Measurements from ENCODE around the gene IFNL1. TPM values are rescaled to one million over a fixed set of nuclear protein-coding genes. Genes with fewer than 3 reads are reported as not detected.

IFNL1 gene
- total RNA-seq, 3 donors from 2014 or later: not detected

GRCh38 chr19:39310558-39311311 is 14.5 kb downstream of the IFNL1 start:
- Mint-ChIP-seq H3K36me3 (ENCODE audit: insufficient read depth) (peaks cover 12% of the 10 kb centered on the region), H3K4me3 (no peak overlapping the region), H3K9me3 (no peaks in the 10 kb centered on the region), H3K4me1 (ENCODE audit: low read depth) (peaks cover 3% of the 10 kb centered on the region), H3K27me3 (ENCODE audit: low read depth) (no peaks in the 10 kb centered on the region)
- ATAC-seq (no peak), DNase-seq (no peak)

- no peaks in the 10 kb centered on the region for H3K27me3 Mint-ChIP-seq (ENCODE audit: low read depth)
- no peak overlapping the region for H3K4me3 Mint-ChIP-seq
- peaks cover 15% of the 10 kb centered on the region for H3K36me3 Mint-ChIP-seq (ENCODE audit: insufficient read depth)
- no peaks in the 10 kb centered on the region for H3K9me3 Mint-ChIP-seq
- ATAC-seq (no peak), DNase-seq (no peak)
- H3K4me1 Mint-ChIP-seq (ENCODE audit: low read depth): peaks cover 9% of the 10 kb centered on the region
Observed at GRCh38 chr19:39314016-39314728, 18.0 kb downstream of the IFNL1 start.

- DNase-seq (no peak), ATAC-seq (no peak)
- no peak overlapping the region for H3K4me3 Mint-ChIP-seq
- H3K36me3 Mint-ChIP-seq (ENCODE audit: insufficient read depth): peaks cover 12% of the 10 kb centered on the region
- H3K27me3 Mint-ChIP-seq (ENCODE audit: low read depth): no peaks in the 10 kb centered on the region
- peaks cover 13% of the 10 kb centered on the region for H3K4me1 Mint-ChIP-seq (ENCODE audit: low read depth)
- H3K9me3 Mint-ChIP-seq: no peaks in the 10 kb centered on the region
Observed at GRCh38 chr19:39315933-39316332, 19.7 kb downstream of the IFNL1 start.

- no peak overlapping the region for H3K4me3 Mint-ChIP-seq
- peaks cover 12% of the 10 kb centered on the region for H3K36me3 Mint-ChIP-seq (ENCODE audit: insufficient read depth)
- H3K9me3 Mint-ChIP-seq: no peaks in the 10 kb centered on the region
Observed at GRCh38 chr19:39316627-39317321, 20.6 kb downstream of the IFNL1 start.

GRCh38 chr19:39317476-39317875 is 21.3 kb downstream of the IFNL1 start:
- Mint-ChIP-seq H3K4me1 (ENCODE audit: low read depth) (peaks cover 20% of the 10 kb centered on the region), H3K4me3 (no peak overlapping the region), H3K36me3 (ENCODE audit: insufficient read depth) (peaks cover 12% of the 10 kb centered on the region), H3K27me3 (ENCODE audit: low read depth) (no peaks in the 10 kb centered on the region), H3K9me3 (no peaks in the 10 kb centered on the region)
- ATAC-seq (no peak), DNase-seq (no peak)

More at GRCh38 chr19:39316627-39317321, 20.6 kb downstream of the IFNL1 start:
- Mint-ChIP-seq H3K27me3 (ENCODE audit: low read depth) (no peaks in the 10 kb centered on the region), H3K4me1 (ENCODE audit: low read depth) (peaks cover 20% of the 10 kb centered on the region)
- DNase-seq: no peak
- ATAC-seq: no peak

- no peak for DNase-seq
- Mint-ChIP-seq H3K9me3 (no peaks in the 10 kb centered on the region), H3K36me3 (ENCODE audit: insufficient read depth) (peaks cover 10% of the 10 kb centered on the region), H3K27me3 (ENCODE audit: low read depth) (no peaks in the 10 kb centered on the region), H3K4me3 (no peak overlapping the region), H3K4me1 (ENCODE audit: low read depth) (peaks cover 20% of the 10 kb centered on the region)
- ATAC-seq: no peak
Observed at GRCh38 chr19:39318071-39318470, 21.9 kb downstream of the IFNL1 start.

GRCh38 chr19:39318690-39319089 is 22.5 kb downstream of the IFNL1 start:
- H3K36me3 Mint-ChIP-seq (ENCODE audit: insufficient read depth): peaks cover 6% of the 10 kb centered on the region
- peak overlapping the region; percentile 71 for H3K4me3 Mint-ChIP-seq
- no peaks in the 10 kb centered on the region for H3K9me3 Mint-ChIP-seq

GRCh38 chr19:39319098-39319891 is 23.1 kb downstream of the IFNL1 start:
- Mint-ChIP-seq H3K9me3 (no peaks in the 10 kb centered on the region), H3K27me3 (ENCODE audit: low read depth) (no peaks in the 10 kb centered on the region), H3K4me3 (peak overlapping the region; percentile 71), H3K4me1 (ENCODE audit: low read depth) (peaks cover 20% of the 10 kb centered on the region), H3K36me3 (ENCODE audit: insufficient read depth) (peaks cover 6% of the 10 kb centered on the region)
- DNase-seq (no peak), ATAC-seq (no peak)

More at GRCh38 chr19:39318690-39319089, 22.5 kb downstream of the IFNL1 start:
- Mint-ChIP-seq H3K4me1 (ENCODE audit: low read depth) (peaks cover 20% of the 10 kb centered on the region), H3K27me3 (ENCODE audit: low read depth) (no peaks in the 10 kb centered on the region)
- no peak for DNase-seq
- no peak for ATAC-seq

- no peak for DNase-seq
- Mint-ChIP-seq H3K4me1 (ENCODE audit: low read depth) (peaks cover 20% of the 10 kb centered on the region), H3K9me3 (no peaks in the 10 kb centered on the region), H3K36me3 (ENCODE audit: insufficient read depth) (peaks cover 6% of the 10 kb centered on the region), H3K27me3 (ENCODE audit: low read depth) (no peaks in the 10 kb centered on the region), H3K4me3 (peak overlapping the region; percentile 71)
- ATAC-seq: no peak
Observed at GRCh38 chr19:39319892-39320248, 23.7 kb downstream of the IFNL1 start.

- Mint-ChIP-seq H3K4me3 (peak overlapping the region; percentile 81), H3K4me1 (ENCODE audit: low read depth) (peaks cover 20% of the 10 kb centered on the region), H3K27me3 (ENCODE audit: low read depth) (no peaks in the 10 kb centered on the region), H3K36me3 (ENCODE audit: insufficient read depth) (peaks cover 2% of the 10 kb centered on the region), H3K9me3 (no peaks in the 10 kb centered on the region)
- no peak for ATAC-seq
- DNase-seq: no peak
Observed at GRCh38 chr19:39321117-39321831, 25.1 kb downstream of the IFNL1 start.

- H3K27me3 Mint-ChIP-seq (ENCODE audit: low read depth): no peaks in the 10 kb centered on the region
Observed at GRCh38 chr19:39321832-39322176, 25.6 kb downstream of the IFNL1 start.

GRCh38 chr19:39324242-39324842 is 28.1 kb downstream of the IFNL1 start:
- H3K36me3 Mint-ChIP-seq (ENCODE audit: insufficient read depth): peaks cover 10% of the 10 kb centered on the region
- H3K4me1 Mint-ChIP-seq (ENCODE audit: low read depth): peaks cover 33% of the 10 kb centered on the region
- DNase-seq: no peak

More at GRCh38 chr19:39321832-39322176, 25.6 kb downstream of the IFNL1 start:
- H3K4me3 Mint-ChIP-seq: peak overlapping the region; percentile 81
- no peak for DNase-seq
- no peak for ATAC-seq
- H3K4me1 Mint-ChIP-seq (ENCODE audit: low read depth): peaks cover 20% of the 10 kb centered on the region
- no peaks in the 10 kb centered on the region for H3K36me3 Mint-ChIP-seq (ENCODE audit: insufficient read depth)
- H3K9me3 Mint-ChIP-seq: no peaks in the 10 kb centered on the region

More at GRCh38 chr19:39324242-39324842, 28.1 kb downstream of the IFNL1 start:
- no peak for ATAC-seq
- no peaks in the 10 kb centered on the region for H3K9me3 Mint-ChIP-seq
- no peak overlapping the region for H3K4me3 Mint-ChIP-seq
- H3K27me3 Mint-ChIP-seq (ENCODE audit: low read depth): no peaks in the 10 kb centered on the region
